ENCODE data around the gene CLP1. TPM values are rescaled to one million over a fixed set of nuclear protein-coding genes. Genes with fewer than 3 reads are reported as not detected.
"Not testable (repeated sequence)": the region's sequence is repeated elsewhere in the genome, so short reads cannot be mapped to it uniquely, and the experiment has no call there.

CLP1 gene
- total RNA-seq, 1 donor from 2014 or later: 17.7 TPM

DNA sequence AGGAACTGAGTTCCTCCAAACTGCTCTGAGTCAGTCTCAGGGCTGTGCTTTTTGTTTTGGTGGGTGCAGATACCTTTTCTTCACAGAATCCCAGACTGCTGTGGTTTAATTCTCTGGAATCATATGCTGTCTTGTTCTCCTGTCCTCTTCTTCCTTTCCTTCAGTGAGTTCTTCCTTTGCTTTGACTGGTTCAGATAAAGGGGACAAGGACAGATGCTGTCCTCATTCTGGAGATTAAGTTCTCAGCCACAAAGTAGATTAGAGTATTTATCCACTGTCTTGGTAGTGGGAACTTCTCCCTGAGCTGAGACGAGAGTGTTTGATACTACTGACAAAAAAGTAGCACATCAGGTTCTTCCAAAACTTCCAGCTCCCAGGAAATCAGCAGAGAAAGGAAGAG is 23.6 kb downstream of the CLP1 start:
- no peak for DNase-seq (ENCODE audit: low spot score)
- peak overlapping the region; percentile 65 for H3K27ac Mint-ChIP-seq
- H3K4me3 Mint-ChIP-seq (ENCODE audit: low read depth): no peak overlapping the region
- H3K4me1 Mint-ChIP-seq (ENCODE audit: low read depth): peaks cover 26% of the 10 kb centered on the region
- H3K9me3 Mint-ChIP-seq: no peaks in the 10 kb centered on the region
- H3K27me3 Mint-ChIP-seq (ENCODE audit: low read depth): no peaks in the 10 kb centered on the region
- peaks cover 67% of the 10 kb centered on the region for H3K36me3 Mint-ChIP-seq (ENCODE audit: low read depth)
- intact Hi-C loops (cut with micrococcal nuclease): no loop called here

DNA sequence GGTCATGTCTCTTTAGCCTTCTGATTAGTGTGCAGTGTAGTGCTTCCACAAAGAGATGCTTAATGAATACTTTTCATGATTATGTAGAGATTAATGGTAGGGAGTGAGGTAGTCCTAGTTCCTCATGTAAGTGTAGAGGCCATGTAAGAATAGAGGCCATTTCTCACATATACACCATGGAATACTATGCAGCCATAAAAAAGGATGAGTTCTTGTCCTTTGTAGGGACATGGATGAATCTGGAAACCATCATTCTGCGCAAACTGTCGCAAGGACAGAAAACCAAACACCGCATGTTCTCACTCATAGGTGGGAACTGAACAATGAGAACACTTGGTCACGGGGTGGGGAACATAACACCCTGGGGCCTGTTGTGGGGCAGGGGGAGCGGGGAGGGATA is 32.9 kb downstream of the CLP1 start:
- DNase-seq (ENCODE audit: low spot score); H3K4me3 Mint-ChIP-seq (ENCODE audit: low read depth); H3K4me1 Mint-ChIP-seq (ENCODE audit: low read depth); H3K27me3 Mint-ChIP-seq (ENCODE audit: low read depth); H3K9me3 Mint-ChIP-seq; intact Hi-C loops (cut with micrococcal nuclease); H3K27ac Mint-ChIP-seq: not testable (repeated sequence)
- H3K36me3 Mint-ChIP-seq (ENCODE audit: low read depth): peaks cover 60% of the 10 kb centered on the region

DNA sequence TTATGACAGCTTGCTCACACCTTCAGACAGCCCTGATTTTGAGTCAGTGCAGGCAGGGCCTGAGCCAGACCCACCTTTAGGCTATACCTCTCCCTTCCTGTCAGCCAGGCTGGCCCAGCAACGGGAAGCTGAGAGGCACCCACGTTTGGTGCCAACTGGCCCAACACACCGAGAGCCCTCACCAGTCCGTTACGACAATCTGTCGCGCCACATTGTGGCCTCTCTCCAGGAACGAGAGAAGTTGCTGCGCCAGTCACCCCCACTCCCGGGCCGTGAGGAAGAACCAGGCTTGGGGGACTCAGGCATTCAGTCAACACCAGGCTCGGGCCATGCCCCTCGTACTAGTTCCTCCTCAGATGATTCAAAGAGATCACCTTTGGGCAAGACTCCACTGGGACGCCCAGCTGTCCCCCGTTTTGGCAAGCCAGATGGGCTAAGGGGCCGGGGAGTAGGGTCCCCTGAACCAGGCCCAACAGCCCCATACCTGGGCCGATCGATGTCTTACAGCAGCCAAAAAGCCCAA is 41.3 kb downstream of the CLP1 start:
- no peak overlapping the region for H3K4me3 Mint-ChIP-seq (ENCODE audit: low read depth)
- no peaks in the 10 kb centered on the region for H3K4me1 Mint-ChIP-seq (ENCODE audit: low read depth)
- no peaks in the 10 kb centered on the region for H3K27me3 Mint-ChIP-seq (ENCODE audit: low read depth)
- H3K9me3 Mint-ChIP-seq: no peaks in the 10 kb centered on the region
- no peak for DNase-seq (ENCODE audit: low spot score)
- peaks cover 61% of the 10 kb centered on the region for H3K36me3 Mint-ChIP-seq (ENCODE audit: low read depth)
- intact Hi-C loops (cut with micrococcal nuclease): no loop called here
- no peak overlapping the region for H3K27ac Mint-ChIP-seq

DNA sequence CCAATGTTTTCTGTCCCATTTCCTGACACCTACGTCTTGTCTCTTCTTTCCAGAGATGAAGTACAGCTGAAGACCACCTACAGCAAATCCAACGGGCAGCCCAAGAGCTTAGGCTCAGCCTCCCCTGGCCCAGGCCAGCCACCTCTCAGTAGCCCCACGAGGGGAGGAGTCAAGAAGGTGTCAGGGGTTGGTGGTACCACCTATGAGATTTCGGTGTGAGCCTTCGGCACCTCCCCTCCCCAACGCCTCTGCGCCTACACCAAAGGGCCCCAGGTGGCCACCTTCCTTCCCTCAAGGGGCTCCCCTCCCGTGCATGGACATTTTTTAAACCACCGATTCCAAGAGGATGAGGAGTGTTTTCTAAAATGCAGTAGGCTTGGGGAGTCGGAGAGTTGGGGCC is 42.3 kb downstream of the CLP1 start:
- Mint-ChIP-seq H3K27ac (no peak overlapping the region), H3K4me3 (ENCODE audit: low read depth) (no peak overlapping the region), H3K27me3 (ENCODE audit: low read depth) (no peaks in the 10 kb centered on the region), H3K4me1 (ENCODE audit: low read depth) (no peaks in the 10 kb centered on the region), H3K36me3 (ENCODE audit: low read depth) (peaks cover 64% of the 10 kb centered on the region), H3K9me3 (no peaks in the 10 kb centered on the region)
- no peak for DNase-seq (ENCODE audit: low spot score)
- intact Hi-C loops (cut with micrococcal nuclease): no loop called here

DNA sequence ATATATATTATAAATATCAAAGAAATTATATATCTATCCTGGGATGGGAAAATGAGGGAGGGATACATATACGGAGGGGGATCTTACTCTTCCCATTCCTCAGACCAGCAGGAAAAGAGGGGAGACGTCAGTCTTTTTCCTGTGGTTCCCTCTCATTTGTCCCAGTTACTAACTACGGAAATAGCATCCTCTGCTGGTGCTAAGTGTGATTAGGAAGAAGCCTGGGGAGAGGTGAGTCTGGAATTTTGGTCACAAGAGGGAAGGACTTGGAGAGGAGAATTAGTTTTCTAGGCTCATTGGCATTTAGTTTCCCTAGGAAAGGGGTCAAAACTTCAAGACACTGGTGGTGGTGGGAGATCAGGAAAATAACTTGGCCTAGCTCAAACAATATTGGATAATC is 42.9 kb downstream of the CLP1 start:
- intact Hi-C loops (cut with micrococcal nuclease): no loop called here
- Mint-ChIP-seq H3K4me3 (ENCODE audit: low read depth) (no peak overlapping the region), H3K4me1 (ENCODE audit: low read depth) (no peaks in the 10 kb centered on the region), H3K27me3 (ENCODE audit: low read depth) (no peaks in the 10 kb centered on the region), H3K36me3 (ENCODE audit: low read depth) (peaks cover 63% of the 10 kb centered on the region), H3K27ac (no peak overlapping the region), H3K9me3 (no peaks in the 10 kb centered on the region)
- no peak for DNase-seq (ENCODE audit: low spot score)

DNA sequence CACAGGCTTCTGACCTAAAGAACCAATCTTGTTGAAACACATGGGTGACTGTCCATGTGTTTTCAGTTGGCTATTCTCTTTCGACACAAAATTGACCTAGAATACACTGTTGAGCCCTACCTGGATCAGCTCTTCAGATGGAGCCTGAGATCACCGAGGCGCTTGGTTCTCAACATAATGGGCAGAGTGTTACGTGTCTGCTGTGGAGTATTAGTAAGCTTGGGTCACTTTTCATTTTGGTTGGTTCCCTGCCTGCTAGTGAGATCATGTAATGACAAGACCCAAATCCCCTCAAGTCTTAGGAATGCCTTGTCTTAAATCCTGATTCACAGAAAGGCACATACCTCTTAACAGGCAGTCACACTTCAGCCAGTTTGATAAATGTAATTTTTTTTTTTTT is 45.8 kb downstream of the CLP1 start:
- Mint-ChIP-seq H3K27me3 (ENCODE audit: low read depth) (no peaks in the 10 kb centered on the region), H3K4me3 (ENCODE audit: low read depth) (no peak overlapping the region), H3K36me3 (ENCODE audit: low read depth) (peaks cover 56% of the 10 kb centered on the region), H3K4me1 (ENCODE audit: low read depth) (peaks cover 3% of the 10 kb centered on the region), H3K27ac (no peak overlapping the region), H3K9me3 (no peaks in the 10 kb centered on the region)
- DNase-seq (ENCODE audit: low spot score): no peak
- intact Hi-C loops (cut with micrococcal nuclease): no loop called here

DNA sequence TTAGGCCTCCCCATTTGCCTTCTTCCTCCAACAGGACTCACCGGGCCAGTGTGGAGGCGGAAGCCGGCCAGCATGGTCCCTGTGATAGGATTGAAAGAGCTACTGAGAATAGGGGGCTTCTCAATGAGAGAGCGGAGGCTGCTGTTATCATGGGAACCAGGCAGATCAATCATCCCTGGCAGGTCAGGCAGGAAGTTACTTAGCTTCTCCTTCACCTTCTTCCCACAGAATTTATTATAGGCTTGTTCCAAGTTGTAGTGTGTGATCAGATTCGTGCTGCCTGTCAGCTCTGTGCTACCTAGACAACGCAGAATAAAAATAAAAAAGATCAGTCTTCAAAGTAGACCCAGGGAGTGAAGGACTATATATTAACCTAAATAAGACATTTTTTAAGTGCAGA is 47.4 kb downstream of the CLP1 start:
- no peak for DNase-seq (ENCODE audit: low spot score)
- Mint-ChIP-seq H3K27me3 (ENCODE audit: low read depth) (no peaks in the 10 kb centered on the region), H3K4me3 (ENCODE audit: low read depth) (no peak overlapping the region), H3K9me3 (no peaks in the 10 kb centered on the region), H3K27ac (no peak overlapping the region), H3K4me1 (ENCODE audit: low read depth) (peaks cover 10% of the 10 kb centered on the region), H3K36me3 (ENCODE audit: low read depth) (peaks cover 45% of the 10 kb centered on the region)
- intact Hi-C loops (cut with micrococcal nuclease): no loop called here

DNA sequence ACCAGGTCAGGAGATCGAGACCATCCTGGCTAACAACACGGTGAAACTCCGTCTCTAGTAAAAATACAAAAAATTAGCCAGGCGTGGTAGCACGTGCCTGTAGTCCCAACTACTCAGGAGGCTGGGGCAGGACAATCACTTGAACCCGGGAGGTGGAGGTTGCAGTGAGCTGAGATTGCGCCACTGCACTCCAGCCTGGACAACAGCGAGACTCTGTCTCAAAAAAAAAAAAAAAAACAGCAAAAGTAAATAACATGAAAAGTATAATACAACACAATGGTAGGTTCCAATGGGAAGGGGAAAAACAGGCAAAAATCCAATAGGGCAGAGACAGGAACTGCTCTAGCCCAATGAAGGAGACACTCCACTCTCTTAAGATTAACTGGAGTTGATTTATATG is 47.9 kb downstream of the CLP1 start:
- DNase-seq (ENCODE audit: low spot score); H3K9me3 Mint-ChIP-seq; H3K27ac Mint-ChIP-seq; H3K27me3 Mint-ChIP-seq (ENCODE audit: low read depth); H3K4me3 Mint-ChIP-seq (ENCODE audit: low read depth); intact Hi-C loops (cut with micrococcal nuclease): not testable (repeated sequence)
- Mint-ChIP-seq H3K36me3 (ENCODE audit: low read depth) (peaks cover 42% of the 10 kb centered on the region), H3K4me1 (ENCODE audit: low read depth) (peaks cover 12% of the 10 kb centered on the region)

DNA sequence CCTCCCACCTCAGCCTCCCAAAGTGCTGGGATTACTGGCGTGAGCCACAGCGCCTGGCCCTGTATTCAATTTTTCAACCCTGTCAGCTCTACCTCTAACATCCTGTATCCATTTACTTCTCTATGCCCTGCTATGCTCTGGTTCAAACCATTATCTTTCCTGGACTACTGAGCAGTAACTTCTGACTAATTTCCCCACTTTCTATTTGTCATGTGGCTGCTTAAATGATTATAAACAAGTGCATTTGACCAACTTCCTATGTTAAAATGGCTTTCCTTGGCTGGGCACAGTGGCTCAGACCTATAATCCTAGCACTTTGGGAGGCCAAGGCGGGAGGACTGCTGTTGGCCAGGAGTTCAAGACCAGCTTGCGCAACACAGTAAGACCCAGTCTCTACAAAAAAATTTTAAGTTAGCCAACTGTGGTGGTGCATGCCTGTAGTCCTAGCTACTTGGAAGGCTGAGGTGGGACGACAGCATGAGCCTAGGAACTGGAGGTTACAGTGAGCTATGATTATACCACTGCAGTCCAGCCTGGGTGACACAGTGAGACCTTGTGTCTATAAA is 52.3 kb downstream of the CLP1 start:
- intact Hi-C loops (cut with micrococcal nuclease): loop anchor here (10.0 kb wide), 1 partner anchor 1845 kb away; no protein-coding TSS in a partner anchor
- DNase-seq (ENCODE audit: low spot score): no peak

More for the DNA sequence above, 52.3 kb downstream of the CLP1 start:
- peaks cover 35% of the 10 kb centered on the region for H3K4me1 Mint-ChIP-seq (ENCODE audit: low read depth)
- H3K9me3 Mint-ChIP-seq: no peaks in the 10 kb centered on the region
- H3K27ac Mint-ChIP-seq: peak overlapping the region; percentile 14
- peaks cover 31% of the 10 kb centered on the region for H3K36me3 Mint-ChIP-seq (ENCODE audit: low read depth)
- no peaks in the 10 kb centered on the region for H3K27me3 Mint-ChIP-seq (ENCODE audit: low read depth)
- no peak overlapping the region for H3K4me3 Mint-ChIP-seq (ENCODE audit: low read depth)

Other genes with a start within 250 kb of the CLP1 start
- gene SLC43A3, start 230.6 kb upstream of the CLP1 start, total RNA-seq: 174 and 189 TPM in 2 replicates
- 0.18 TPM in 1 of 2 replicates, not detected in the other for gene RTN4RL2, start 197.2 kb upstream of the CLP1 start, total RNA-seq
- 27.6 and 30.9 TPM in 2 replicates for gene SLC43A1, start 142.1 kb upstream of the CLP1 start, total RNA-seq
- 76.9 and 90.0 TPM in 2 replicates for gene TIMM10, start 127.0 kb upstream of the CLP1 start, total RNA-seq
- not detected in 2 replicates for gene SMTNL1, start 120.2 kb upstream of the CLP1 start, total RNA-seq
- gene UBE2L6, start 90.1 kb upstream of the CLP1 start, total RNA-seq: 135 and 137 TPM in 2 replicates
- gene SERPING1, start 60.1 kb upstream of the CLP1 start, total RNA-seq: not detected in 2 replicates
- gene YPEL4, start 7.8 kb upstream of the CLP1 start, total RNA-seq: 0.37 and 0.64 TPM in 2 replicates
- 64.7 and 69.9 TPM in 2 replicates for gene ZDHHC5, start 10.4 kb downstream of the CLP1 start, total RNA-seq
- gene MED19, start 54.5 kb downstream of the CLP1 start, total RNA-seq: 13.0 and 14.1 TPM in 2 replicates
- 74.6 and 80.0 TPM in 2 replicates for gene TMX2, start 54.8 kb downstream of the CLP1 start, total RNA-seq
- 179 and 183 TPM in 2 replicates for gene SELENOH, start 83.7 kb downstream of the CLP1 start, total RNA-seq
- not detected in 2 replicates for gene BTBD18, start 94.1 kb downstream of the CLP1 start, total RNA-seq
- gene CTNND1, start 104.0 kb downstream of the CLP1 start, total RNA-seq: 6.2 and 7.5 TPM in 2 replicates

Measured in activated T-helper 2 cell treated with anti-CD3 and anti-CD28 coated beads, Interferon-gamma antibody, Interleukin-2, Interleukin-4, amounts not matched to agents 10 μg/mL and 5 μg/mL and 100 μg/mL, durations not matched to agents 14 hours and 24 hours and 36 hours (primary cell).